ENCODE data around the gene KCND2.

The KCND2 gene

GRCh38 chr7:120311028-120311788 is 38.2 kb downstream of the KCND2 start:
- DNase-seq: no peak

GRCh38 chr7:120320218-120320961 is 47.4 kb downstream of the KCND2 start:
- DNase-seq: no peak

- DNase-seq: no peak
These were observed 54.1 kb downstream of the KCND2 start for GRCh38 chr7:120327054-120327453.

- DNase-seq: no peak
These were observed 59.5 kb downstream of the KCND2 start for GRCh38 chr7:120332433-120332832.

- no peak for DNase-seq
These were observed 61.5 kb downstream of the KCND2 start for GRCh38 chr7:120334475-120334874.

- no peak for DNase-seq
These were observed 64.4 kb downstream of the KCND2 start for GRCh38 chr7:120337308-120337907.

- DNase-seq: no peak
These were observed 71.3 kb downstream of the KCND2 start for GRCh38 chr7:120344276-120344675.

GRCh38 chr7:120353171-120353570 is 80.2 kb downstream of the KCND2 start:
- no peak for DNase-seq

- no peak for DNase-seq
These were observed 87.9 kb downstream of the KCND2 start for GRCh38 chr7:120360918-120361317.

- no peak for DNase-seq
These were observed 90.4 kb downstream of the KCND2 start for GRCh38 chr7:120363414-120363813.

- no peak for DNase-seq
These were observed 98.0 kb downstream of the KCND2 start for GRCh38 chr7:120370954-120371353.

- no peak for DNase-seq
These were observed 100.2 kb downstream of the KCND2 start for GRCh38 chr7:120373174-120373573.

- DNase-seq: no peak
These were observed 121.6 kb downstream of the KCND2 start for GRCh38 chr7:120394595-120394994.

- no peak for DNase-seq
These were observed 122.6 kb downstream of the KCND2 start for GRCh38 chr7:120395526-120396019.

- no peak for DNase-seq
These were observed 125.5 kb downstream of the KCND2 start for GRCh38 chr7:120398284-120399000.

GRCh38 chr7:120400806-120401455 is 128.0 kb downstream of the KCND2 start:
- DNase-seq: no peak

GRCh38 chr7:120402079-120402767 is 129.2 kb downstream of the KCND2 start:
- no peak for DNase-seq

- no peak for DNase-seq
These were observed 129.8 kb downstream of the KCND2 start for GRCh38 chr7:120402801-120403200.

GRCh38 chr7:120404042-120404441 is 131.1 kb downstream of the KCND2 start:
- DNase-seq: no peak

- no peak for DNase-seq
These were observed 132.7 kb downstream of the KCND2 start for GRCh38 chr7:120405652-120406051.

GRCh38 chr7:120407010-120407409 is 134.0 kb downstream of the KCND2 start:
- no peak for DNase-seq
